Measurements from ENCODE around the gene CEP170B.

Gene CEP170B

GRCh38 chr14:104876251-104876699, 11.2 kb downstream of the CEP170B start:
- H3K27me3 ChIP-seq: no peaks in the 10 kb centered on the region
- no peak for TF ChIP-seq Cebpa-rat (IDR thresholded peaks at IDR 0.05)
- peaks cover 47% of the 10 kb centered on the region for H3K4me1 ChIP-seq
- no peak overlapping the region for H3K9ac ChIP-seq
- no peak overlapping the region for H3K27ac ChIP-seq
- H3K9me3 ChIP-seq: no peaks in the 10 kb centered on the region
- H3K36me3 ChIP-seq: no peaks in the 10 kb centered on the region; the same call in 1 of the 2 replicates
- H3K4me2 ChIP-seq: 0 out of 2 replicates have a peak overlapping the region, but pooled peaks have one; percentile 1
- H4K20me1 ChIP-seq: 0 out of 2 replicates have a peak, but pooled peaks cover 9% of the 10 kb centered on the region
- H3K4me3 ChIP-seq: no peak overlapping the region

GRCh38 chr14:104877066-104877805, 12.2 kb downstream of the CEP170B start:
- Histone ChIP-seq H3K9me3 (no peaks in the 10 kb centered on the region), H3K4me3 (no peak overlapping the region), H3K4me1 (peaks cover 57% of the 10 kb centered on the region), H3K4me2 (0 out of 2 replicates have a peak overlapping the region, but pooled peaks have one; percentile 1), H3K36me3 (no peaks in the 10 kb centered on the region; the same call in 1 of the 2 replicates), H3K27me3 (no peaks in the 10 kb centered on the region), H3K27ac (no peak overlapping the region), H4K20me1 (0 out of 2 replicates have a peak, but pooled peaks cover 9% of the 10 kb centered on the region), H3K9ac (no peak overlapping the region)
- TF ChIP-seq Cebpa-rat (IDR thresholded peaks at IDR 0.05): no peak

GRCh38 chr14:104877806-104878550, 12.9 kb downstream of the CEP170B start:
- H3K4me1 ChIP-seq: peaks cover 57% of the 10 kb centered on the region
- no peak overlapping the region for H3K27ac ChIP-seq
- H4K20me1 ChIP-seq: 0 out of 2 replicates have a peak, but pooled peaks cover 9% of the 10 kb centered on the region
- H3K4me3 ChIP-seq: no peak overlapping the region
- H3K36me3 ChIP-seq: no peaks in the 10 kb centered on the region; the same call in 1 of the 2 replicates
- H3K4me2 ChIP-seq: no peak overlapping the region
- H3K9me3 ChIP-seq: no peaks in the 10 kb centered on the region
- no peak for TF ChIP-seq Cebpa-rat (IDR thresholded peaks at IDR 0.05)
- no peak overlapping the region for H3K9ac ChIP-seq
- H3K27me3 ChIP-seq: no peaks in the 10 kb centered on the region

- H3K4me1 ChIP-seq: peaks cover 58% of the 10 kb centered on the region
- H3K4me3 ChIP-seq: no peak overlapping the region
- 0 out of 2 replicates have a peak, but pooled peaks cover 9% of the 10 kb centered on the region for H4K20me1 ChIP-seq
- H3K9ac ChIP-seq: no peak overlapping the region
- H3K4me2 ChIP-seq: no peak overlapping the region
- no peaks in the 10 kb centered on the region for H3K27me3 ChIP-seq
- H3K27ac ChIP-seq: no peak overlapping the region
- no peaks in the 10 kb centered on the region; the same call in 1 of the 2 replicates for H3K36me3 ChIP-seq
- no peaks in the 10 kb centered on the region for H3K9me3 ChIP-seq
- no peak for TF ChIP-seq Cebpa-rat (IDR thresholded peaks at IDR 0.05)
Observed at GRCh38 chr14:104878582-104878981, 13.5 kb downstream of the CEP170B start.

GRCh38 chr14:104879201-104879982, 14.3 kb downstream of the CEP170B start:
- no peaks in the 10 kb centered on the region for H3K27me3 ChIP-seq
- no peak for TF ChIP-seq Cebpa-rat (IDR thresholded peaks at IDR 0.05)
- 0 out of 2 replicates have a peak, but pooled peaks cover 9% of the 10 kb centered on the region for H4K20me1 ChIP-seq
- no peak overlapping the region for H3K9ac ChIP-seq
- H3K4me1 ChIP-seq: peaks cover 55% of the 10 kb centered on the region
- H3K9me3 ChIP-seq: no peaks in the 10 kb centered on the region
- H3K4me2 ChIP-seq: peak overlapping the region; percentile 24; the same call in 1 of the 2 replicates
- no peak overlapping the region for H3K4me3 ChIP-seq
- H3K36me3 ChIP-seq: no peaks in the 10 kb centered on the region; the same call in 1 of the 2 replicates
- H3K27ac ChIP-seq: no peak overlapping the region

- no peak overlapping the region for H3K4me3 ChIP-seq
- no peak for TF ChIP-seq Cebpa-rat (IDR thresholded peaks at IDR 0.05)
- no peak overlapping the region for H3K27ac ChIP-seq
- no peaks in the 10 kb centered on the region for H3K9me3 ChIP-seq
- H4K20me1 ChIP-seq: 0 out of 2 replicates have a peak, but pooled peaks cover 9% of the 10 kb centered on the region
- no peaks in the 10 kb centered on the region; the same call in 1 of the 2 replicates for H3K36me3 ChIP-seq
- peak overlapping the region; percentile 24; the same call in 1 of the 2 replicates for H3K4me2 ChIP-seq
- H3K27me3 ChIP-seq: peaks cover under 1% of the 10 kb centered on the region; the same call in 1 of the 2 replicates
- H3K9ac ChIP-seq: no peak overlapping the region
- peaks cover 57% of the 10 kb centered on the region for H3K4me1 ChIP-seq
Observed at GRCh38 chr14:104879983-104880565, 15.0 kb downstream of the CEP170B start.

GRCh38 chr14:104880584-104881210, 15.6 kb downstream of the CEP170B start:
- H3K4me1 ChIP-seq: peaks cover 60% of the 10 kb centered on the region
- no peaks in the 10 kb centered on the region; the same call in 1 of the 2 replicates for H3K36me3 ChIP-seq
- no peak for TF ChIP-seq Cebpa-rat (IDR thresholded peaks at IDR 0.05)
- H3K9me3 ChIP-seq: no peaks in the 10 kb centered on the region
- H3K27ac ChIP-seq: no peak overlapping the region
- 0 out of 2 replicates have a peak, but pooled peaks cover 9% of the 10 kb centered on the region for H4K20me1 ChIP-seq
- H3K9ac ChIP-seq: no peak overlapping the region
- no peak overlapping the region for H3K4me3 ChIP-seq
- H3K27me3 ChIP-seq: peaks cover 6% of the 10 kb centered on the region; the same call in 1 of the 2 replicates
- H3K4me2 ChIP-seq: no peak overlapping the region

GRCh38 chr14:104881369-104881979, 16.4 kb downstream of the CEP170B start:
- Histone ChIP-seq H4K20me1 (0 out of 2 replicates have a peak, but pooled peaks cover 9% of the 10 kb centered on the region), H3K27me3 (peaks cover 6% of the 10 kb centered on the region; the same call in 1 of the 2 replicates), H3K4me1 (peaks cover 59% of the 10 kb centered on the region), H3K27ac (no peak overlapping the region), H3K4me3 (no peak overlapping the region), H3K36me3 (no peaks in the 10 kb centered on the region; the same call in 1 of the 2 replicates), H3K4me2 (peak overlapping the region; percentile 70), H3K9ac (no peak overlapping the region), H3K9me3 (no peaks in the 10 kb centered on the region)
- TF ChIP-seq Cebpa-rat (IDR thresholded peaks at IDR 0.05): no peak

Measured in BLaER1 (cell line).